Measurements from ENCODE around the gene MTMR4. TPM values are rescaled to one million over a fixed set of nuclear protein-coding genes. Genes with fewer than 3 reads are reported as not detected.
A peak's percentile ranks its signal among the peaks of the same experiment; 100 is the strongest.
"Not testable (repeated sequence)": the region's sequence is repeated elsewhere in the genome, so short reads cannot be mapped to it uniquely, and the experiment has no call there.

Gene MTMR4
- total and polyA plus RNA-seq, 2 experiments from 2014 or later, result 29.9 to 30.4 TPM

GRCh38 chr17:58508341-58509067 is 5.9 kb downstream of the MTMR4 start:
- TF ChIP-seq CTCF (IDR thresholded peaks at IDR 0.05; ENCODE audit: low read depth, low read length), result no peak
- peak in 1 of 2 donors; percentile 66 for DNase-seq (ENCODE audit: low read depth in 1 of 2, low spot score in 1 of 2)
- Histone ChIP-seq H3K4me3 (no peak overlapping the region), H3K27me3 (no peaks in the 10 kb centered on the region), H3K9me3 (ENCODE audit: low read depth) (no peaks in the 10 kb centered on the region), H3K36me3 (peaks cover 32% of the 10 kb centered on the region), H3K4me1 (ENCODE audit: low read depth) (peaks cover 18% of the 10 kb centered on the region), H3K27ac (peak overlapping the region; percentile 66)

DNA sequence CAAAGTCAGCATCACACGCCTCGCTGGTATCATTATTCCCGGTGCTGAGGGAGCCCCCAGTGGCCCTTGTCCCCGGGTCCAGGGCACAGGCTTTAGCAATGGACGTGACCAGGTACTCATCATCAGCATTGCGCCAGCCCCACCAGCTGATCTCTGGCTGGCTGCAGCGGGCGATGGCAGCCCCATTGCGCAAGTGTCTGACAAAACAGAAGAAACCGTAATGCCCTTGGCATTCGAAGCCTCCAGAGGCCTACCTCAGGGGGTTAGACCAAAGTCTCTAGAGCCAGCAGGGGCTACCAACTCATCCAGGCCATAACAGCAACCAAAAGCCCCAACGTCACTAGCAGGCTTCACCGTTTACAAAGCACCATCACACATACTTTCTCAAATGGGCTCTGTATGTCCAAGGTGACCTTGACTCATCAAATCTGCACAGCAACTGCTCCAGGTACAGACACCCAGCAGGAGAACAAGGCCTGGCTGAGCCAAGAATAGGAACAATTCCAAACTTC is 7.3 kb downstream of the MTMR4 start:
- H3K4me1 ChIP-seq (ENCODE audit: low read depth), result peaks cover 16% of the 10 kb centered on the region
- TF ChIP-seq CTCF (IDR thresholded peaks at IDR 0.05; ENCODE audit: low read depth, low read length), result no peak
- H3K9me3 ChIP-seq (ENCODE audit: low read depth), result no peaks in the 10 kb centered on the region
- DNase-seq (ENCODE audit: low read depth in 1 of 2, low spot score in 1 of 2), result peak in 1 of 2 donors; percentile 38
- H3K36me3 ChIP-seq, result peaks cover 40% of the 10 kb centered on the region
- no peak overlapping the region for H3K4me3 ChIP-seq
- H3K27ac ChIP-seq, result peak overlapping the region; percentile 66
- H3K27me3 ChIP-seq, result no peaks in the 10 kb centered on the region

DNA sequence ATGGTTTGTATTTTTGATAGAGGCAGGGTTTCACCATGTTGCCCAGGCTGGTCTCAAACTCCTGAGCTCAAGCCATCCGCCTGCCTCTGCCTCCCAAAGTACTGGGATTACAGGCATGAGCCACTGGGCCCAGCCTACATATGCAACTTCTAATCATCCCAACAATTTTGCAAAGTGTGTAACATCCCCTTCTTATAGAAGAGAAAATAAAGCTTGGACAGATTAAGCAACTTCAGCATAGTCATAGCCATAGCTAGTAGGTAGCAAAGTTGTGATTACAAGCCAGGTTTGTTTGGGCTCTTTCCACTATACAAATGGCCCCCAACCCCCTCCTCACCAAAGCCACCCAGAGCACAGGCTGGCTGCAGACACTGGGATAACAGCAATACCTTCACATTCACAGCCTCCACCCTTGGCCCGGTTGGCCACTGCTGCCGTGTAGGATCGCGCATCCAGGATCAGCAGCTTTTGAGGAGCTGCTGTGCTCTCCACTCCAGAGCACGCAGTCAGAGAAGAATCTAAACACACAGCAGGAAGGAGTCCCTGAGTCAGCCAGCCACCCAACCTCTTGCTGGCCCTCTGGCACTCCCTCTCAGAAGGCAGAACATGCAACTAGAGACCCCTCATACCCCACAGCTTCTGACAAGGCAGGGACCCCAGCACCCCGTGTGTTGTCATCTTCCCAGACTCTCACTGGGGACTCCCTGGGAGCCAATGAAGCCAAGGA is 7.9 kb downstream of the MTMR4 start:
- Histone ChIP-seq H3K36me3 (peaks cover 46% of the 10 kb centered on the region), H3K4me1 (ENCODE audit: low read depth) (peaks cover 16% of the 10 kb centered on the region), H3K27ac (no peak overlapping the region), H3K4me3 (no peak overlapping the region), H3K27me3 (no peaks in the 10 kb centered on the region), H3K9me3 (ENCODE audit: low read depth) (no peaks in the 10 kb centered on the region)
- DNase-seq (ENCODE audit: low read depth in 1 of 2, low spot score in 1 of 2), result no peak
- TF ChIP-seq CTCF (IDR thresholded peaks at IDR 0.05; ENCODE audit: low read depth, low read length), result no peak

GRCh38 chr17:58504826-58505351 is 9.5 kb downstream of the MTMR4 start:
- Histone ChIP-seq H3K27ac (no peak overlapping the region), H3K9me3 (ENCODE audit: low read depth) (no peaks in the 10 kb centered on the region), H3K36me3 (peaks cover 55% of the 10 kb centered on the region), H3K4me3 (no peak overlapping the region), H3K4me1 (ENCODE audit: low read depth) (peaks cover 16% of the 10 kb centered on the region), H3K27me3 (no peaks in the 10 kb centered on the region)
- no peak for TF ChIP-seq CTCF (IDR thresholded peaks at IDR 0.05; ENCODE audit: low read depth, low read length)
- no peak for DNase-seq (ENCODE audit: low read depth in 1 of 2, low spot score in 1 of 2)

DNA sequence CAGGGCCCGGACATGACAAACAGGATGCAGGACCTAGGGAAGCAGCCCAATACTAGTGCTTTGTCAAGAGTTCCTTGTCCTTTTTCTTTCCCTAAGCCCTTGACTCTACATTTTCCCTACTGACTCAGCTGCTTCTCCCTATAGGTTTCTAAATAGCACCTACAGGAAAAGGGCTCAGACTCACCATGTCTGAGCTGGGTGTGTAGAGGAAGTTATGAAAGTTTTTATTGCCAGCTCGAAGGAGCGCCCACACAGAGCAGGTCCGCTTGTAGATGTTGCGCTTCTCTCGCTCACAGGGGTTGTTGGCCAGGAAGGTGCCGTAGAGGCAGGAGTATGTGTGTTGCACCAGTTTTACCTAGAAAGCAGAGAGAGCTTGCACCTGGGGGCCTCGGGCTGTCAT is 10.6 kb downstream of the MTMR4 start:
- DNase-seq (ENCODE audit: low read depth in 1 of 2, low spot score in 1 of 2), result no peak
- no peaks in the 10 kb centered on the region for H3K27me3 ChIP-seq
- H3K9me3 ChIP-seq (ENCODE audit: low read depth), result no peaks in the 10 kb centered on the region
- H3K4me3 ChIP-seq, result no peak overlapping the region
- peaks cover 15% of the 10 kb centered on the region for H3K4me1 ChIP-seq (ENCODE audit: low read depth)
- TF ChIP-seq CTCF (IDR thresholded peaks at IDR 0.05; ENCODE audit: low read depth, low read length), result no peak
- no peak overlapping the region for H3K27ac ChIP-seq
- H3K36me3 ChIP-seq, result peaks cover 62% of the 10 kb centered on the region

- not testable (repeated sequence) for H3K27ac ChIP-seq; H3K4me3 ChIP-seq; H3K27me3 ChIP-seq; H3K4me1 ChIP-seq (ENCODE audit: low read depth); DNase-seq (ENCODE audit: low read depth in 1 of 2, low spot score in 1 of 2); H3K9me3 ChIP-seq (ENCODE audit: low read depth)
- peaks cover 63% of the 10 kb centered on the region for H3K36me3 ChIP-seq
Observed at GRCh38 chr17:58503134-58503533, 11.3 kb downstream of the MTMR4 start.
